Fibroblast of lung (primary cell): ENCODE data around the gene ADARB1. TPM values are rescaled to one million over a fixed set of nuclear protein-coding genes. Genes with fewer than 3 reads are reported as not detected.

Source experiments
- DNase-seq, 2 donors: peaks; one replicate each; pipeline versions ENCODE4 v3.0.0 to v3.0.0-alpha.2; 2010; ENCODE audit warnings: low read depth in 2 of 2
- H2AFZ ChIP-seq: 2 replicates; pipeline ENCODE4 v1.5.1; 2012; ENCODE audit warnings: low read length, control low read depth, inconsistent platforms
- H3K27ac ChIP-seq: 2 replicates; pipeline ENCODE4 v1.5.1; 2011; ENCODE audit warnings: low read length, control low read depth; ENCODE audit not compliant: insufficient read depth
- H3K27me3 ChIP-seq: 2 replicates; pipeline ENCODE4 v1.5.1; 2011; ENCODE audit warnings: mild to moderate bottlenecking, low read length; ENCODE audit not compliant: control insufficient read depth, insufficient read depth
- H3K36me3 ChIP-seq: 2 replicates; pipeline ENCODE4 v1.5.1; 2011; ENCODE audit warnings: low read length; ENCODE audit not compliant: control insufficient read depth, insufficient read depth
- H3K4me1 ChIP-seq: 2 replicates; pipeline ENCODE4 v1.5.1; 2011; ENCODE audit warnings: low read length; ENCODE audit not compliant: control insufficient read depth, insufficient read depth; ENCODE audit errors: extremely low read depth
- H3K4me2 ChIP-seq: 2 replicates; pipeline ENCODE4 v1.5.1; 2011; ENCODE audit warnings: low read length, control low read depth; ENCODE audit not compliant: insufficient read depth; ENCODE audit errors: extremely low read depth
- H3K4me3 ChIP-seq, 4 experiments: fragments of 200-600 bp in 1 of 4; sonication (generic) in 1 of 4; replicated peaks in 1 of 4; 2 replicates each; pipeline ENCODE4 v1.5.1; 2011 to 2016; ENCODE audit warnings: low read length in 4 of 4, low read depth in 3 of 4, mild to moderate bottlenecking in 3 of 4, control low read depth in 2 of 4, inconsistent platforms in 1 of 4, mixed read lengths in 1 of 4; ENCODE audit not compliant: insufficient read depth in 1 of 4; ENCODE audit errors: control extremely low read depth in 1 of 4
- H3K79me2 ChIP-seq: 2 replicates; pipeline ENCODE4 v1.5.1; 2012; ENCODE audit warnings: mild to moderate bottlenecking, low read length, inconsistent platforms; ENCODE audit not compliant: control insufficient read depth, insufficient read depth
- H3K9ac ChIP-seq: 2 replicates; pipeline ENCODE4 v1.5.1; 2011; ENCODE audit warnings: mild to moderate bottlenecking, low read length, control low read depth; ENCODE audit not compliant: insufficient read depth
- H3K9me3 ChIP-seq: 2 replicates; pipeline ENCODE4 v1.5.1; 2012; ENCODE audit warnings: low read depth, low read length; ENCODE audit not compliant: control insufficient read depth, insufficient read depth
- H4K20me1 ChIP-seq: 2 replicates; pipeline ENCODE4 v1.5.1; 2011; ENCODE audit warnings: low read length; ENCODE audit not compliant: control insufficient read depth, insufficient read depth; ENCODE audit errors: extremely low read depth
- EZH2 ChIP-seq: IDR thresholded peaks from 2 replicates; pipeline ENCODE4 v1.5.1; 2012; ENCODE audit warnings: low read length, control low read depth, mild to moderate bottlenecking; ENCODE audit errors: missing control alignments
- polyA plus RNA-seq, 2 donors: library from polyadenylated mRNA; depleted of rRNA in 1 of 2; stranded (reverse) in 1 of 2; unstranded in 1 of 2; fragments of >200 nt; gene quantifications; 2 replicates each; pipeline ENCODE4 v1.2.1, GENCODE V29; 2011 to 2012; ENCODE audit warnings: missing spikeins in 1 of 2
- total RNA-seq: library from RNA; depleted of rRNA; stranded (reverse); fragments of >200 nt; gene quantifications from 2 replicates; pipeline ENCODE4 v1.2.1, GENCODE V29; 2014
- TF ChIP-seq, protein P1 (sequence below), 2 donors: IDR thresholded peaks in 1 of 2; conservative IDR thresholded peaks in 1 of 2; 1 replicate in 1 of 2; 2 replicates in 1 of 2; pipeline ENCODE4 v1.5.1; 2011 to 2012; ENCODE audit warnings: low read length in 2 of 2, control low read depth in 1 of 2, inconsistent platforms in 1 of 2, low read depth in 1 of 2, mild to moderate bottlenecking in 1 of 2

Gene ADARB1
- total and polyA plus RNA-seq, 2 donors (not counting 1 experiment from before 2014, with no cell fraction given): 20.2 to 25.3 TPM

GRCh38 chr21:45151445-45152160 is 77.2 kb downstream of the ADARB1 start:
- Histone ChIP-seq H3K27me3 (no peaks in the 10 kb centered on the region), H3K4me3 (no peak overlapping the region), H3K4me1 (peaks cover 3% of the 10 kb centered on the region), H3K27ac (no peak overlapping the region), H2AFZ (no peak overlapping the region), H4K20me1 (no peaks in the 10 kb centered on the region), H3K4me2 (no peak overlapping the region), H3K36me3 (no peaks in the 10 kb centered on the region), H3K79me2 (no peaks in the 10 kb centered on the region), H3K9me3 (no peaks in the 10 kb centered on the region), H3K9ac (no peak overlapping the region)
- no peak for DNase-seq
- TF ChIP-seq, protein P1, sequence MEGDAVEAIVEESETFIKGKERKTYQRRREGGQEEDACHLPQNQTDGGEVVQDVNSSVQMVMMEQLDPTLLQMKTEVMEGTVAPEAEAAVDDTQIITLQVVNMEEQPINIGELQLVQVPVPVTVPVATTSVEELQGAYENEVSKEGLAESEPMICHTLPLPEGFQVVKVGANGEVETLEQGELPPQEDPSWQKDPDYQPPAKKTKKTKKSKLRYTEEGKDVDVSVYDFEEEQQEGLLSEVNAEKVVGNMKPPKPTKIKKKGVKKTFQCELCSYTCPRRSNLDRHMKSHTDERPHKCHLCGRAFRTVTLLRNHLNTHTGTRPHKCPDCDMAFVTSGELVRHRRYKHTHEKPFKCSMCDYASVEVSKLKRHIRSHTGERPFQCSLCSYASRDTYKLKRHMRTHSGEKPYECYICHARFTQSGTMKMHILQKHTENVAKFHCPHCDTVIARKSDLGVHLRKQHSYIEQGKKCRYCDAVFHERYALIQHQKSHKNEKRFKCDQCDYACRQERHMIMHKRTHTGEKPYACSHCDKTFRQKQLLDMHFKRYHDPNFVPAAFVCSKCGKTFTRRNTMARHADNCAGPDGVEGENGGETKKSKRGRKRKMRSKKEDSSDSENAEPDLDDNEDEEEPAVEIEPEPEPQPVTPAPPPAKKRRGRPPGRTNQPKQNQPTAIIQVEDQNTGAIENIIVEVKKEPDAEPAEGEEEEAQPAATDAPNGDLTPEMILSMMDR (conservative IDR thresholded peaks at IDR 0.05 in 1 of 2, IDR thresholded peaks at IDR 0.05 in 1 of 2; ENCODE audit: low read depth in 1 of 2, low read length in 2 of 2): no peak
- no peak for TF ChIP-seq EZH2

- Histone ChIP-seq H2AFZ (no peak overlapping the region), H3K27ac (no peak overlapping the region), H3K4me1 (peaks cover 3% of the 10 kb centered on the region), H3K9ac (no peak overlapping the region), H3K9me3 (no peaks in the 10 kb centered on the region), H3K27me3 (no peaks in the 10 kb centered on the region), H3K4me2 (no peak overlapping the region), H4K20me1 (no peaks in the 10 kb centered on the region), H3K36me3 (no peaks in the 10 kb centered on the region), H3K79me2 (no peaks in the 10 kb centered on the region), H3K4me3 (no peak overlapping the region)
- TF ChIP-seq EZH2: no peak
- TF ChIP-seq, protein P1 (conservative IDR thresholded peaks at IDR 0.05 in 1 of 2, IDR thresholded peaks at IDR 0.05 in 1 of 2; ENCODE audit: low read depth in 1 of 2, low read length in 2 of 2): peak in 1 of 2 donors; percentile 18
- DNase-seq: peak in 1 of 2 donors; percentile 65
Observed at GRCh38 chr21:45152265-45152746, 77.9 kb downstream of the ADARB1 start.

GRCh38 chr21:45153358-45154318 is 79.3 kb downstream of the ADARB1 start:
- Histone ChIP-seq H2AFZ (no peak overlapping the region), H3K4me2 (peak overlapping the region; percentile 38), H3K9me3 (no peaks in the 10 kb centered on the region), H3K27ac (peak overlapping the region; percentile 37), H3K9ac (no peak overlapping the region), H3K36me3 (no peaks in the 10 kb centered on the region), H3K4me3 (no peak overlapping the region), H3K27me3 (no peaks in the 10 kb centered on the region), H4K20me1 (no peaks in the 10 kb centered on the region), H3K4me1 (peaks cover 3% of the 10 kb centered on the region), H3K79me2 (no peaks in the 10 kb centered on the region)
- peak; percentile 18 to 80 for DNase-seq
- TF ChIP-seq, protein P1 (conservative IDR thresholded peaks at IDR 0.05 in 1 of 2, IDR thresholded peaks at IDR 0.05 in 1 of 2; ENCODE audit: low read depth in 1 of 2, low read length in 2 of 2): no peak
- TF ChIP-seq EZH2: no peak
